Liver (tissue), 3 donors: ENCODE measurements around the gene PLXDC1.

Source experiments
- ATF3 ChIP-seq: IDR thresholded peaks from 2 replicates; pipeline ENCODE4 v1.6.1; 2016; ENCODE audit warnings: antibody characterized with exemption
- CTCF ChIP-seq: fragments of 150-350 bp; IDR thresholded peaks from 2 replicates; pipeline ENCODE4 v1.5.1; 2017; ENCODE audit warnings: improper control_type of control experiment, low read depth, low read length; ENCODE audit not compliant: missing input control
- EGR1 ChIP-seq, 2 donors: IDR thresholded peaks; 2 replicates each; pipeline ENCODE4 v1.6.1; 2016 to 2018; ENCODE audit warnings: antibody characterized with exemption in 2 of 2, low read depth in 2 of 2
- FOXA1 ChIP-seq: IDR thresholded peaks from 2 replicates; pipeline ENCODE4 v1.6.1; 2016; ENCODE audit warnings: antibody characterized with exemption
- GABPA ChIP-seq, 2 donors: IDR thresholded peaks in 1 of 2; conservative IDR thresholded peaks in 1 of 2; 2 replicates each; pipeline ENCODE4 v1.6.1; 2016; ENCODE audit warnings: antibody characterized with exemption in 2 of 2, mild to moderate bottlenecking in 1 of 2, moderate library complexity in 1 of 2
- RAD21 ChIP-seq, 2 donors: IDR thresholded peaks; 2 replicates each; pipeline ENCODE4 v1.6.1; 2016; ENCODE audit warnings: antibody characterized with exemption in 2 of 2, mild to moderate bottlenecking in 2 of 2
- RXRA ChIP-seq, 2 donors: IDR thresholded peaks; 2 replicates each; pipeline ENCODE4 v1.6.1; 2017 to 2018; ENCODE audit warnings: antibody characterized with exemption in 2 of 2, mild to moderate bottlenecking in 1 of 2
- SP1 ChIP-seq: IDR thresholded peaks from 2 replicates; pipeline ENCODE4 v1.6.1; 2018; ENCODE audit warnings: antibody characterized with exemption, mild to moderate bottlenecking
- YY1 ChIP-seq: IDR thresholded peaks from 2 replicates; pipeline ENCODE4 v1.6.1; 2016; ENCODE audit warnings: antibody characterized with exemption, mild to moderate bottlenecking
- donor health status: healthy.
- donor health status: healthy.

- TF ChIP-seq CTCF: no peak
- TF ChIP-seq FOXA1: no peak
- TF ChIP-seq SP1: no peak
- TF ChIP-seq GABPA (IDR thresholded peaks at IDR 0.05 in 1 of 2, conservative IDR thresholded peaks at IDR 0.05 in 1 of 2): no peak
- TF ChIP-seq YY1: no peak
- TF ChIP-seq RAD21 (IDR thresholded peaks at IDR 0.05): no peak
- no peak for TF ChIP-seq EGR1 (IDR thresholded peaks at IDR 0.05; ENCODE audit: low read depth in 2 of 2)
- TF ChIP-seq ATF3: no peak
- no peak for TF ChIP-seq RXRA (IDR thresholded peaks at IDR 0.05)
Observed at GRCh38 chr17:39156491-39156890, 5.1 kb upstream of the PLXDC1 start.
